Measurements from ENCODE around the gene LAP3.

DNA sequence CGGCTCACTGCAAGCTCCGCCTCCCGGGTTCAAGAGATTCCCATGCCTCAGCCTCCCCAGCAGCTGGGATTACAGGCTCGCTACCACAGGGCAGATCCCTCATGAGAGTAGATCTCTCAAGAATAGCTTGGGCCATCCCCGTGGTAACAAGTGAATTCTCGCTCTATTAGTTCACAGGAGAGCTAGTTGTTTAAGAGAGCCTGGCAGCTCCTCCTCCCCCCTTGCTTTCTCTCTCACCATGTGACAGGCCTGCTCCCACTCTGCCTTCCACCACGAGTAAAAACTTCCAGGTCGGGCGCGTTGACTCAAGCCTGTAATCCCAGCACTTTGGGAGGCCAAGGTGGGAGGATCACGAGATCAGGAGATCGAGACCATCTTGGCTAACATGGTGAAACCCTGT lies 30.3 kb upstream of the LAP3 start:
- TF ChIP-seq, protein P1, sequence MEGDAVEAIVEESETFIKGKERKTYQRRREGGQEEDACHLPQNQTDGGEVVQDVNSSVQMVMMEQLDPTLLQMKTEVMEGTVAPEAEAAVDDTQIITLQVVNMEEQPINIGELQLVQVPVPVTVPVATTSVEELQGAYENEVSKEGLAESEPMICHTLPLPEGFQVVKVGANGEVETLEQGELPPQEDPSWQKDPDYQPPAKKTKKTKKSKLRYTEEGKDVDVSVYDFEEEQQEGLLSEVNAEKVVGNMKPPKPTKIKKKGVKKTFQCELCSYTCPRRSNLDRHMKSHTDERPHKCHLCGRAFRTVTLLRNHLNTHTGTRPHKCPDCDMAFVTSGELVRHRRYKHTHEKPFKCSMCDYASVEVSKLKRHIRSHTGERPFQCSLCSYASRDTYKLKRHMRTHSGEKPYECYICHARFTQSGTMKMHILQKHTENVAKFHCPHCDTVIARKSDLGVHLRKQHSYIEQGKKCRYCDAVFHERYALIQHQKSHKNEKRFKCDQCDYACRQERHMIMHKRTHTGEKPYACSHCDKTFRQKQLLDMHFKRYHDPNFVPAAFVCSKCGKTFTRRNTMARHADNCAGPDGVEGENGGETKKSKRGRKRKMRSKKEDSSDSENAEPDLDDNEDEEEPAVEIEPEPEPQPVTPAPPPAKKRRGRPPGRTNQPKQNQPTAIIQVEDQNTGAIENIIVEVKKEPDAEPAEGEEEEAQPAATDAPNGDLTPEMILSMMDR (conservative IDR thresholded peaks at IDR 0.05; ENCODE audit: low read depth, low read length) = no peak
- TF ChIP-seq EZH2 (IDR thresholded peaks at IDR 0.05; ENCODE audit: low read length, unreplicated experiment) (no peak), EZH2phosphoT487 (IDR thresholded peaks at IDR 0.05; ENCODE audit: borderline replicate concordance, low read length) (no peak)
